BE2C (cell line): ENCODE results near the gene FXYD3.

Experiments used
- DNase-seq: peaks from one replicate; pipeline ENCODE4 v3.0.0-alpha.2; 2020
- H3K27me3 ChIP-seq: fragments of 250-450 bp; sonication (Bioruptor Pico); 2 replicates; pipeline ENCODE4 v1.5.1; 2020; ENCODE audit warnings: mild to moderate bottlenecking
- H3K36me3 ChIP-seq: fragments of 250-450 bp; sonication (Bioruptor Pico); 2 replicates; pipeline ENCODE4 v1.5.1; 2020; ENCODE audit warnings: mild to moderate bottlenecking
- H3K4me1 ChIP-seq: fragments of 250-450 bp; sonication (Bioruptor Pico); 2 replicates; pipeline ENCODE4 v1.5.1; 2020
- H3K4me3 ChIP-seq: 2 replicates; pipeline ENCODE4 v1.5.1; 2011; ENCODE audit warnings: low read depth, low read length
- H3K9me3 ChIP-seq: fragments of 250-450 bp; sonication (Bioruptor Pico); 2 replicates; pipeline ENCODE4 v1.5.1; 2020
- CTCF ChIP-seq: IDR thresholded peaks from 2 replicates; pipeline ENCODE4 v1.5.1; 2012; ENCODE audit warnings: mild to moderate bottlenecking, low read depth, low read length

Gene FXYD3

GRCh38 chr19:35070471-35070870 lies 45.2 kb upstream of the FXYD3 start:
- Histone ChIP-seq H3K9me3 (no peaks in the 10 kb centered on the region; the same call in none of the 2 replicates), H3K36me3 (no peaks in the 10 kb centered on the region), H3K4me1 (no peaks in the 10 kb centered on the region), H3K4me3 (no peak overlapping the region), H3K27me3 (no peaks in the 10 kb centered on the region)
- no peak for DNase-seq
- TF ChIP-seq CTCF = no peak

- Histone ChIP-seq H3K9me3 (no peaks in the 10 kb centered on the region; the same call in none of the 2 replicates), H3K4me1 (no peaks in the 10 kb centered on the region), H3K36me3 (no peaks in the 10 kb centered on the region), H3K27me3 (no peaks in the 10 kb centered on the region), H3K4me3 (no peak overlapping the region)
- DNase-seq = no peak
- TF ChIP-seq CTCF = no peak
These were observed 42.1 kb upstream of the FXYD3 start for GRCh38 chr19:35073516-35073915.

- no peaks in the 10 kb centered on the region for H3K4me1 ChIP-seq
- H3K4me3 ChIP-seq = no peak overlapping the region
- no peaks in the 10 kb centered on the region; the same call in none of the 2 replicates for H3K9me3 ChIP-seq
- DNase-seq = no peak
- H3K36me3 ChIP-seq = no peaks in the 10 kb centered on the region
- no peak for TF ChIP-seq CTCF
- no peaks in the 10 kb centered on the region for H3K27me3 ChIP-seq
These were observed 41.7 kb upstream of the FXYD3 start for GRCh38 chr19:35073941-35074340.

GRCh38 chr19:35074426-35075201 lies 41.0 kb upstream of the FXYD3 start:
- no peak for TF ChIP-seq CTCF
- DNase-seq = no peak
- Histone ChIP-seq H3K9me3 (no peaks in the 10 kb centered on the region; the same call in none of the 2 replicates), H3K4me3 (no peak overlapping the region), H3K27me3 (no peaks in the 10 kb centered on the region), H3K36me3 (no peaks in the 10 kb centered on the region), H3K4me1 (no peaks in the 10 kb centered on the region)

GRCh38 chr19:35075202-35076025 lies 40.2 kb upstream of the FXYD3 start:
- no peaks in the 10 kb centered on the region for H3K4me1 ChIP-seq
- H3K9me3 ChIP-seq = no peaks in the 10 kb centered on the region; the same call in 1 of the 2 replicates
- no peaks in the 10 kb centered on the region for H3K27me3 ChIP-seq
- no peak for DNase-seq
- H3K36me3 ChIP-seq = no peaks in the 10 kb centered on the region
- no peak for TF ChIP-seq CTCF
- H3K4me3 ChIP-seq = no peak overlapping the region

- Histone ChIP-seq H3K27me3 (no peaks in the 10 kb centered on the region), H3K4me1 (no peaks in the 10 kb centered on the region), H3K9me3 (no peaks in the 10 kb centered on the region), H3K4me3 (no peak overlapping the region), H3K36me3 (no peaks in the 10 kb centered on the region)
- no peak for TF ChIP-seq CTCF
- no peak for DNase-seq
These were observed 39.6 kb upstream of the FXYD3 start for GRCh38 chr19:35076026-35076370.
